HepG2 (cell line): Measurements from ENCODE around the gene APOC4. TPM values are rescaled to one million over a fixed set of nuclear protein-coding genes. Genes with fewer than 3 reads are reported as not detected.

Source experiments
- IRF2 ChIP-seq: IDR thresholded peaks from 2 replicates; pipeline ENCODE4 v1.6.1; 2018; ENCODE audit warnings: missing genetic modification reagents, missing compliant biosample characterization
- PCBP1 ChIP-seq: fragments of 200-400 bp; formaldehyde crosslinking; IDR thresholded peaks from 2 replicates; pipeline ENCODE4 v1.6.1; 2017; ENCODE audit warnings: mild to moderate bottlenecking, low read depth, low read length, borderline replicate concordance
- SALL2 ChIP-seq: sonication (generic); formaldehyde crosslinking; IDR thresholded peaks from 2 replicates; pipeline ENCODE4 v1.8.1; 2023; ENCODE audit warnings: mild to moderate bottlenecking, missing genetic modification reagents, inconsistent platforms
- ZBTB21 ChIP-seq: sonication (generic); formaldehyde crosslinking; IDR thresholded peaks from 2 replicates; pipeline ENCODE4 v1.4.0; 2020; ENCODE audit warnings: missing genetic modification reagents
- ZBTB46 ChIP-seq: sonication (generic); formaldehyde crosslinking; IDR thresholded peaks from 2 replicates; pipeline ENCODE4 v1.4.0; 2020; ENCODE audit warnings: mild to moderate bottlenecking, missing genetic modification reagents, borderline replicate concordance
- polyA plus RNA-seq, 8 experiments: library from polyadenylated mRNA; depleted of rRNA in 3 of 8; stranded (reverse) in 7 of 8; unstranded in 1 of 8; fragments of >200 nt; fragmentation: Illumina TruSeq in 4 of 8; extraction: Trizol in 4 of 8; gene quantifications; 2 replicates each; pipeline versions ENCODE4 v1.2.1 to v1.2.3, GENCODE V29; 2011 to 2016; ENCODE audit warnings: low read depth in 4 of 8, missing spikeins in 1 of 8, mixed read lengths in 1 of 8; ENCODE audit not compliant: insufficient read depth in 1 of 8
- total RNA-seq, 5 experiments: library from RNA; depleted of rRNA; stranded (reverse); fragments of >200 nt; fragmentation: Illumina TruSeq; extraction: Trizol; gene quantifications; 2 replicates each; pipeline ENCODE4 v1.2.3, GENCODE V29; 2016; ENCODE audit warnings: low read depth in 1 of 5
- TF ChIP-seq, protein P1 (sequence below): sonication (generic); formaldehyde crosslinking; IDR thresholded peaks from 2 replicates; pipeline ENCODE4 v1.4.0; 2020; ENCODE audit warnings: mild to moderate bottlenecking, missing genetic modification reagents, borderline replicate concordance
- TF ChIP-seq, protein P2 (sequence below): sonication (generic); formaldehyde crosslinking; IDR thresholded peaks from 2 replicates; pipeline ENCODE4 v1.9.0; 2021; ENCODE audit warnings: mild to moderate bottlenecking, missing genetic modification reagents
- TF ChIP-seq, protein P3 (sequence below): IDR thresholded peaks from 2 replicates; pipeline ENCODE4 v1.6.1; 2016; ENCODE audit warnings: mild to moderate bottlenecking, missing biosample characterization, missing genetic modification reagents
- TF ChIP-seq, protein P4 (sequence below): sonication (generic); formaldehyde crosslinking; IDR thresholded peaks from 2 replicates; pipeline ENCODE4 v1.8.0; 2022; ENCODE audit warnings: mild to moderate bottlenecking, missing genetic modification reagents, moderate library complexity
- TF ChIP-seq, protein P5 (sequence below): sonication (generic); formaldehyde crosslinking; IDR thresholded peaks from 2 replicates; pipeline ENCODE4 v1.4.0; 2020; ENCODE audit warnings: mild to moderate bottlenecking, low read depth, missing genetic modification reagents

APOC4 gene
- total and polyA plus RNA-seq, 2 of the 13 experiments (the other 11 are each of a cell fraction or from before 2014, with no cell fraction given) = 0.46 TPM; not detected in 1

GRCh38 chr19:44912854-44913253 is 29.2 kb upstream of the APOC4 start (continued):
- TF ChIP-seq, protein P1, sequence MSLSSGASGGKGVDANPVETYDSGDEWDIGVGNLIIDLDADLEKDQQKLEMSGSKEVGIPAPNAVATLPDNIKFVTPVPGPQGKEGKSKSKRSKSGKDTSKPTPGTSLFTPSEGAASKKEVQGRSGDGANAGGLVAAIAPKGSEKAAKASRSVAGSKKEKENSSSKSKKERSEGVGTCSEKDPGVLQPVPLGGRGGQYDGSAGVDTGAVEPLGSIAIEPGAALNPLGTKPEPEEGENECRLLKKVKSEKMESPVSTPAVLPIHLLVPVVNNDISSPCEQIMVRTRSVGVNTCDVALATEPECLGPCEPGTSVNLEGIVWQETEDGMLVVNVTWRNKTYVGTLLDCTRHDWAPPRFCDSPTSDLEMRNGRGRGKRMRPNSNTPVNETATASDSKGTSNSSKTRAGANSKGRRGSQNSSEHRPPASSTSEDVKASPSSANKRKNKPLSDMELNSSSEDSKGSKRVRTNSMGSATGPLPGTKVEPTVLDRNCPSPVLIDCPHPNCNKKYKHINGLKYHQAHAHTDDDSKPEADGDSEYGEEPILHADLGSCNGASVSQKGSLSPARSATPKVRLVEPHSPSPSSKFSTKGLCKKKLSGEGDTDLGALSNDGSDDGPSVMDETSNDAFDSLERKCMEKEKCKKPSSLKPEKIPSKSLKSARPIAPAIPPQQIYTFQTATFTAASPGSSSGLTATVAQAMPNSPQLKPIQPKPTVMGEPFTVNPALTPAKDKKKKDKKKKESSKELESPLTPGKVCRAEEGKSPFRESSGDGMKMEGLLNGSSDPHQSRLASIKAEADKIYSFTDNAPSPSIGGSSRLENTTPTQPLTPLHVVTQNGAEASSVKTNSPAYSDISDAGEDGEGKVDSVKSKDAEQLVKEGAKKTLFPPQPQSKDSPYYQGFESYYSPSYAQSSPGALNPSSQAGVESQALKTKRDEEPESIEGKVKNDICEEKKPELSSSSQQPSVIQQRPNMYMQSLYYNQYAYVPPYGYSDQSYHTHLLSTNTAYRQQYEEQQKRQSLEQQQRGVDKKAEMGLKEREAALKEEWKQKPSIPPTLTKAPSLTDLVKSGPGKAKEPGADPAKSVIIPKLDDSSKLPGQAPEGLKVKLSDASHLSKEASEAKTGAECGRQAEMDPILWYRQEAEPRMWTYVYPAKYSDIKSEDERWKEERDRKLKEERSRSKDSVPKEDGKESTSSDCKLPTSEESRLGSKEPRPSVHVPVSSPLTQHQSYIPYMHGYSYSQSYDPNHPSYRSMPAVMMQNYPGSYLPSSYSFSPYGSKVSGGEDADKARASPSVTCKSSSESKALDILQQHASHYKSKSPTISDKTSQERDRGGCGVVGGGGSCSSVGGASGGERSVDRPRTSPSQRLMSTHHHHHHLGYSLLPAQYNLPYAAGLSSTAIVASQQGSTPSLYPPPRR = peak; percentile 71; the same call in 1 of the 2 replicates
- no peak; the same call in 1 of the 2 replicates for TF ChIP-seq IRF2 (CRISPR knock-in tag)
- no peak for TF ChIP-seq PCBP1
- TF ChIP-seq, protein P2, sequence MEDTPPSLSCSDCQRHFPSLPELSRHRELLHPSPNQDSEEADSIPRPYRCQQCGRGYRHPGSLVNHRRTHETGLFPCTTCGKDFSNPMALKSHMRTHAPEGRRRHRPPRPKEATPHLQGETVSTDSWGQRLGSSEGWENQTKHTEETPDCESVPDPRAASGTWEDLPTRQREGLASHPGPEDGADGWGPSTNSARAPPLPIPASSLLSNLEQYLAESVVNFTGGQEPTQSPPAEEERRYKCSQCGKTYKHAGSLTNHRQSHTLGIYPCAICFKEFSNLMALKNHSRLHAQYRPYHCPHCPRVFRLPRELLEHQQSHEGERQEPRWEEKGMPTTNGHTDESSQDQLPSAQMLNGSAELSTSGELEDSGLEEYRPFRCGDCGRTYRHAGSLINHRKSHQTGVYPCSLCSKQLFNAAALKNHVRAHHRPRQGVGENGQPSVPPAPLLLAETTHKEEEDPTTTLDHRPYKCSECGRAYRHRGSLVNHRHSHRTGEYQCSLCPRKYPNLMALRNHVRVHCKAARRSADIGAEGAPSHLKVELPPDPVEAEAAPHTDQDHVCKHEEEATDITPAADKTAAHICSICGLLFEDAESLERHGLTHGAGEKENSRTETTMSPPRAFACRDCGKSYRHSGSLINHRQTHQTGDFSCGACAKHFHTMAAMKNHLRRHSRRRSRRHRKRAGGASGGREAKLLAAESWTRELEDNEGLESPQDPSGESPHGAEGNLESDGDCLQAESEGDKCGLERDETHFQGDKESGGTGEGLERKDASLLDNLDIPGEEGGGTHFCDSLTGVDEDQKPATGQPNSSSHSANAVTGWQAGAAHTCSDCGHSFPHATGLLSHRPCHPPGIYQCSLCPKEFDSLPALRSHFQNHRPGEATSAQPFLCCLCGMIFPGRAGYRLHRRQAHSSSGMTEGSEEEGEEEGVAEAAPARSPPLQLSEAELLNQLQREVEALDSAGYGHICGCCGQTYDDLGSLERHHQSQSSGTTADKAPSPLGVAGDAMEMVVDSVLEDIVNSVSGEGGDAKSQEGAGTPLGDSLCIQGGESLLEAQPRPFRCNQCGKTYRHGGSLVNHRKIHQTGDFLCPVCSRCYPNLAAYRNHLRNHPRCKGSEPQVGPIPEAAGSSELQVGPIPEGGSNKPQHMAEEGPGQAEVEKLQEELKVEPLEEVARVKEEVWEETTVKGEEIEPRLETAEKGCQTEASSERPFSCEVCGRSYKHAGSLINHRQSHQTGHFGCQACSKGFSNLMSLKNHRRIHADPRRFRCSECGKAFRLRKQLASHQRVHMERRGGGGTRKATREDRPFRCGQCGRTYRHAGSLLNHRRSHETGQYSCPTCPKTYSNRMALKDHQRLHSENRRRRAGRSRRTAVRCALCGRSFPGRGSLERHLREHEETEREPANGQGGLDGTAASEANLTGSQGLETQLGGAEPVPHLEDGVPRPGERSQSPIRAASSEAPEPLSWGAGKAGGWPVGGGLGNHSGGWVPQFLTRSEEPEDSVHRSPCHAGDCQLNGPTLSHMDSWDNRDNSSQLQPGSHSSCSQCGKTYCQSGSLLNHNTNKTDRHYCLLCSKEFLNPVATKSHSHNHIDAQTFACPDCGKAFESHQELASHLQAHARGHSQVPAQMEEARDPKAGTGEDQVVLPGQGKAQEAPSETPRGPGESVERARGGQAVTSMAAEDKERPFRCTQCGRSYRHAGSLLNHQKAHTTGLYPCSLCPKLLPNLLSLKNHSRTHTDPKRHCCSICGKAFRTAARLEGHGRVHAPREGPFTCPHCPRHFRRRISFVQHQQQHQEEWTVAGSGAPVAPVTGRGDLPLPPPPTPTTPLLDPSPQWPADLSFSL (CRISPR knock-in tag) = no peak
- TF ChIP-seq SALL2 = no peak
- TF ChIP-seq, protein P3, sequence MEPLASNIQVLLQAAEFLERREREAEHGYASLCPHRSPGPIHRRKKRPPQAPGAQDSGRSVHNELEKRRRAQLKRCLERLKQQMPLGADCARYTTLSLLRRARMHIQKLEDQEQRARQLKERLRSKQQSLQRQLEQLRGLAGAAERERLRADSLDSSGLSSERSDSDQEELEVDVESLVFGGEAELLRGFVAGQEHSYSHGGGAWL = peak; percentile 63; the same call in 1 of the 2 replicates
- TF ChIP-seq, protein P4, sequence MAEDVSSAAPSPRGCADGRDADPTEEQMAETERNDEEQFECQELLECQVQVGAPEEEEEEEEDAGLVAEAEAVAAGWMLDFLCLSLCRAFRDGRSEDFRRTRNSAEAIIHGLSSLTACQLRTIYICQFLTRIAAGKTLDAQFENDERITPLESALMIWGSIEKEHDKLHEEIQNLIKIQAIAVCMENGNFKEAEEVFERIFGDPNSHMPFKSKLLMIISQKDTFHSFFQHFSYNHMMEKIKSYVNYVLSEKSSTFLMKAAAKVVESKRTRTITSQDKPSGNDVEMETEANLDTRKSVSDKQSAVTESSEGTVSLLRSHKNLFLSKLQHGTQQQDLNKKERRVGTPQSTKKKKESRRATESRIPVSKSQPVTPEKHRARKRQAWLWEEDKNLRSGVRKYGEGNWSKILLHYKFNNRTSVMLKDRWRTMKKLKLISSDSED = no peak
- TF ChIP-seq, protein P5, sequence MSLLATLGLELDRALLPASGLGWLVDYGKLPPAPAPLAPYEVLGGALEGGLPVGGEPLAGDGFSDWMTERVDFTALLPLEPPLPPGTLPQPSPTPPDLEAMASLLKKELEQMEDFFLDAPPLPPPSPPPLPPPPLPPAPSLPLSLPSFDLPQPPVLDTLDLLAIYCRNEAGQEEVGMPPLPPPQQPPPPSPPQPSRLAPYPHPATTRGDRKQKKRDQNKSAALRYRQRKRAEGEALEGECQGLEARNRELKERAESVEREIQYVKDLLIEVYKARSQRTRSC = no peak
- TF ChIP-seq ZBTB46 = no peak
- TF ChIP-seq ZBTB21 (CRISPR knock-in tag) = no peak; the same call in 1 of the 2 replicates
